GM21825 (cell line): ENCODE data around the gene TBC1D20.
"Not testable (repeated sequence)": the region's sequence is repeated elsewhere in the genome, so short reads cannot be mapped to it uniquely, and the experiment has no call there.

Source experiments
- ATAC-seq: cut with Tn5 transposase; IDR thresholded peaks from one replicate; pipeline ENCODE4 v1.9.1; 2021; ENCODE audit warnings: mild to moderate bottlenecking, moderate library complexity; ENCODE audit not compliant: unreplicated experiment

The TBC1D20 gene

GRCh38 chr20:402898-403581 lies 59.3 kb downstream of the TBC1D20 start:
- ATAC-seq: no peak

- no peak for ATAC-seq
Observed at GRCh38 chr20:402496-402885, 59.8 kb downstream of the TBC1D20 start.

- no peak for ATAC-seq
Observed at GRCh38 chr20:401682-402495, 60.4 kb downstream of the TBC1D20 start.

DNA sequence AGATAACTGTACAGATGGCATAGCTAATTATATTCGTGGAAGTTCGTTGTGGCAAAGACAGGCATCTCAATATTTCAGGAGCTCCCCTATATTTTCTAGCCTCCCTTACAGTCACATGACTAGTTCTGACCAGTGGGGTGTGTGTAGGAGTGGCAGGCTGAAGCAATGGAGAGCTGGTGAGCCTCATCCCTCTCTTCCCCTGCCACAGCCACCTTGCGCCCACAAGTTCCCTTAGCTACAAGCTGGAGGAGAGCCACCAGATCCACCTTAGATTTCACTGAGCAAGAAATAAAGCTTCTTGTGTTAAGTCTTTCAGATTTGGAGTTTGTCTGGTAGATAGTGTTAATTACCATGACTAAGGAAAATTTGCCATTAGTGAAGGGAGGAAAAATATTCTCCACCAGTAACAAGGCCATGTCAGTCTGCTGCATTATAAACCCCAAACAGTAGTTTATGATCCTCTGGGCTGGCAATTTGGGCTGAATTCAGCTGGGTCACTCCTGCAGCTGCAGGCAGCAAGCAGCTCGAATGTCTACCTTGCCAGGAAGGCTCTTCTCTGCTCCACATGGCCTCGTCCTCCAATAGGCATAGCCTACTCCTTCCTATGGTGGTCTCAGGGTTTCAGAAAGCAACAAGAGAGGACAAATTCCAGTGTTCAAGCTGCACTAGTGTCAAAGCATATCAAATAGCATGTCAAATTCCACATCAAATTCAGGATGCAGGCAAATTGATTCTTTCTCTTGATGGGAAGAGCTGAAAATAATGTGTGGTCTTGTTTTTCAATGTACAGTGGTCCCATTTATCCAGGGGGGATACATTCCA lies 61.7 kb downstream of the TBC1D20 start:
- ATAC-seq: no peak

DNA sequence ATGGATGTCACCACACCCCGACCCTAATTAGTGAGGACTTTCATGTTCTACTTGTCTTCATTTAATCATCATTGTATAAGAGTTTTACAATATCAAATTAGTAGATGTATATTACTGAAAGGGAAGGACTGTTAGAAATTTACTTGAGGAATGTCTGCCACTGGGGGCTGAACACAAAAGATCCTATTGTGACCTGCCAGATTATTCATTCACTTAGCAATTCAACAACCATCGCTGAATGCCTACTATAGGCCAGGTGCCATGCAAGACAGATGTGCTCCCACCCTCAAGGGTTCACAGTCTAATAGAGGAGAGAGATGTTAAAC lies 62.2 kb downstream of the TBC1D20 start:
- no peak for ATAC-seq

DNA sequence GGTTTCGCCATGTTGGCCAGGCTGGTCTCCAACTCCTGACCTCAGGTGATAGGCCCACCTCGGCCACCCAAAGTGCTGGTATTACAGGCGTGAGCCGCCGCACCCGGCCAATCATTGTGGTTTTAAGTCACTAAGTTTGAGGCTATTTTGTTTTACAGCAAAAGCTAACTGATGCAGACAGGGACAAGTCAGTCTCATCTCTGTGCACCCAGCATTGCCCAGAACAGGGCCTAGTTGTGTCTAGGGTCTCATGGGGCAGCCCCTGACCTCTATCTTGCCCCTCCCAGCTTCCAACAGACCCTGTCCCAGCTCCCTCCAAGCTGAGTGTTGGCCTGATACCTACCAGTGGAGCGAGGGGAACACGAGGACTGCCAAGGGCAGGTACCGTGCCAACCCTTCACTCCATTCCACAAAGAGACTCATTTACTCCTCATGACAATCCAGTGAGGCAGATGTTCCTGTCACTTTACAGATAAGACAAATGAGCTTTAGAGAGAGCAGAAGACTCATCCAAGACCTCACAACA lies 63.1 kb downstream of the TBC1D20 start:
- ATAC-seq: no peak

GRCh38 chr20:397432-398237 lies 64.7 kb downstream of the TBC1D20 start:
- no peak for ATAC-seq

DNA sequence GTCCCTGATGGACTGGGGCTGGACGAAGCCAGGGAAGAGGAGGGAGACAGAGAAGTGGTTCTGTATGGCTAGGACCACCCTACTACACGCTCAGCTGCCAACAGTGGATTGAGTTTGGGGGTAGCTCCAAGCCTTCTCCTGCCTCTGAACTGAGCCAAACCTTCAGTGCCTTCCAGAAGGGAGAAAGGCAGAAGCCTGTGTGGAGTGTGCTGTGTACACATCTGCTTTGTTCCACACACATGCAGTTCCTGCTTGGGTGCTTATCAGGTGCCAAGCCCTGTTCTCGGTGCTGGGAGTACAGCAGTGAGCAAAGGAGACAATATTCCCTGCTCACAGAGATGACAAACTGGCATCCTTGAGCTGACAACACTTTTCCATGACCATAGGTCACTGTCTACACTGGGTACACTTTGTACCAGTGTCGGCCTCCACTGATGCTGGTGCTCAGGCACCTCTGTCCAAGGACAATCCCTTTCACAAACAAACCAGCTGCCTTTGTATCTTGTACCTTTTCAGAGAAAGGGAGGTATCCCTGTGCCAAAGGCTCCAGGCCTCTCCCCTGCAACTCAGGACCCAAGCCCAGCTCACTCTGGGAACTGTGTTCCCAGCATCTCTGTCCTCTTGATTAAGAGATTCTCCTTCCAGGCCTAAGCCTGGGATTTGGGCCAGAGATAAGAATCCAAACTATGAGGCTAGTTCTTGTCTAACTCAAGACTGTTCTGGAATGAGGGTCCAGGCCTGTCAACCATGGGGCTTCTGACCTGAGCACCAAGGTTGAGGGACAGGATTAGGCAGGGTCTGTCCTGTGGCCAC lies 65.5 kb downstream of the TBC1D20 start:
- no peak for ATAC-seq

- no peak for ATAC-seq
Observed at GRCh38 chr20:396252-396618, 66.1 kb downstream of the TBC1D20 start.

DNA sequence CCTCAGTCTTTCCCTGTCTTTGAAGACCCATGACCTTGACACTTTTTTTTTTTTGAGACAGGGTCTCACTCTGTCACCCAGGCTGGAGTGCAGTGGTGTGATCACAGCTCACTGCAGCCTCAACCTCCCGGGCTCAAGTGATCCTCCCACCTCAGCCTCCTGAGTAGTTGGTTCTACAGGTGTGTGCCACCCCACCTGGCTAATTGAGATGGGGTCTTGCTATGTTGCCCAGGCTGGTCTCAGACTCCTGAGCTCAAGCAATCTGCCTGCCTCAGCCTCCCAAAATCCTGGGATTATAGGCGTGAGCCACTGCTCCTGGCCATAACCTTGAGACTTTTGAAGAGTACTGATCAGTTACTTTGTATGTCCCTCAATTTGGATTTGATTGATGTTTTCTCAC lies 69.0 kb downstream of the TBC1D20 start:
- ATAC-seq: not testable (repeated sequence)

DNA sequence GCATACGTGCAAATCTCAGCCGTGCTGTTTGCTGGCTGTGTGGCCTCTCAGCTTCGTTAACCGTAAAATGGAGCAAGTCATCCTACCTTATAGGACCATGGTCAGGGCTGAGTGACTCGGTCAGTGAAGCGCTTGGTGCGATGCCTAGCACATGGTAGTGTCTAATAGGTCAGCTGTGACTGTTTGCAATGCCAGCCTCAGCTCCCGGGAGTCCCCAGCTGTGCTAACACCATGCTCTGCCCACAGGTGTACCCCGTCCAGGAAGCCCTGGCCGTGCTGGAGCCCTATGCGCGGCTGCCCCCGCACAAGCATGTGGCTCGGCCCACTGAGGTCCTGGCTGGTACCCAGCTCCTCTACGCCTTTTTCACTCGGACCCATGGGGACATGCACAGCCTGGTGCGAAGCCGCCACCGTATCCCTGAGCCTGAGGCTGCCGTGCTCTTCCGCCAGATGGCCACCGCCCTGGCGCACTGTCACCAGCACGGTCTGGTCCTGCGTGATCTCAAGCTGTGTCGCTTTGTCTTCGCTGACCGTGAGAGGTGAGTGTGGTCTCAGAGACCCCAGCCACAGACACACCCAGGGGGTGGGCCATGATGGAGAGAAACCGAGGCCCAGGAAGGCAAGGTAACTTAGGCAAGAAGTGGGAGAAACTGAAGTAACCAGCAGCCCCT lies 71.2 kb downstream of the TBC1D20 start:
- ATAC-seq: no peak

- ATAC-seq: no peak
Observed at GRCh38 chr20:389220-389619, 73.1 kb downstream of the TBC1D20 start.

- no peak for ATAC-seq
Observed at GRCh38 chr20:388034-388994, 74.0 kb downstream of the TBC1D20 start.

DNA sequence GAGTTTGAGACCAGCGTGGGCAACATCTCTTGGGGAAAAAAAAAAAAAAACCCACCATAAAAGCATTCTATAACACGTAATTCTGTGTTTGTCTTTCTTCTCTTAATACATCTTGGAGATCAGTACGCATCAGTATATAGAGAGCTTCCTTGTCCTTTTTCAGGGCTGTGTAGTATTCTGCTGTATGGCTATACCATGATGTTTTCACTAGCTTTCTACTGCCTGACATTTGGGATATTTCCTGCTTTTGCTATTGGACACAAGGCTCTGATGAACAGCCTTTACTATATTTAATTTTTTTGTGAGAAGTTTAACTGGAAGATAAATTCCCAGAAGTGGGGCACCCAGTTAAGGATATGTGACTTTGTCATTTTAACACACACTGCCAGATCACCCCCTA lies 74.8 kb downstream of the TBC1D20 start:
- no peak for ATAC-seq

GRCh38 chr20:386634-387033 lies 75.7 kb downstream of the TBC1D20 start:
- ATAC-seq: not testable (repeated sequence)
